Measurements from ENCODE around the gene CCM2.

CCM2 gene

DNA sequence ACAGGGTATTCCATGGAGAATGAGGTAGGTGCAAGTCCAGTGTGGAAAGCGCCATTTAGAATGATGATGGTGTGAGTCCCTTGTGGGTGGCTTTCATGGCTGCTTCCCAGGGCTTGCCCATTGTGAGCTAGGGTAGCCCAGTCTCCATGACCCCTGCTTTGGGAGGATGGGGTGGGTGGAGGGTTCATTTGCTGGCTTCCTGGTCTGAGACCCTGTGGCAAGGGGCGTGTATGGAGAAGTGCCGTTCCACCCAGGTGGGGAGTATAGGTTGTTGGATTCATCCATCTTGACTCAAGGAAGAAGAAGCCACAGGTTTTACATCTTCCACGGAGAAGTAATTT is 27.7 kb downstream of the CCM2 start:
- DNase-seq (ENCODE audit: extremely low spot score), result no peak
- ChIA-PET POLR2A (no interaction called here), CTCF (interaction anchor here (0.7 to 3.0 kb wide), 6 partner anchors 8 to 55 kb away, joined by 3 to 14 read pairs (median 6); no protein-coding TSS in a partner anchor)
- TF ChIP-seq, protein P1, sequence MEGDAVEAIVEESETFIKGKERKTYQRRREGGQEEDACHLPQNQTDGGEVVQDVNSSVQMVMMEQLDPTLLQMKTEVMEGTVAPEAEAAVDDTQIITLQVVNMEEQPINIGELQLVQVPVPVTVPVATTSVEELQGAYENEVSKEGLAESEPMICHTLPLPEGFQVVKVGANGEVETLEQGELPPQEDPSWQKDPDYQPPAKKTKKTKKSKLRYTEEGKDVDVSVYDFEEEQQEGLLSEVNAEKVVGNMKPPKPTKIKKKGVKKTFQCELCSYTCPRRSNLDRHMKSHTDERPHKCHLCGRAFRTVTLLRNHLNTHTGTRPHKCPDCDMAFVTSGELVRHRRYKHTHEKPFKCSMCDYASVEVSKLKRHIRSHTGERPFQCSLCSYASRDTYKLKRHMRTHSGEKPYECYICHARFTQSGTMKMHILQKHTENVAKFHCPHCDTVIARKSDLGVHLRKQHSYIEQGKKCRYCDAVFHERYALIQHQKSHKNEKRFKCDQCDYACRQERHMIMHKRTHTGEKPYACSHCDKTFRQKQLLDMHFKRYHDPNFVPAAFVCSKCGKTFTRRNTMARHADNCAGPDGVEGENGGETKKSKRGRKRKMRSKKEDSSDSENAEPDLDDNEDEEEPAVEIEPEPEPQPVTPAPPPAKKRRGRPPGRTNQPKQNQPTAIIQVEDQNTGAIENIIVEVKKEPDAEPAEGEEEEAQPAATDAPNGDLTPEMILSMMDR (IDR thresholded peaks at IDR 0.05; ENCODE audit: control extremely low read depth, extremely low read depth, low read depth, missing control alignments), result no peak

DNA sequence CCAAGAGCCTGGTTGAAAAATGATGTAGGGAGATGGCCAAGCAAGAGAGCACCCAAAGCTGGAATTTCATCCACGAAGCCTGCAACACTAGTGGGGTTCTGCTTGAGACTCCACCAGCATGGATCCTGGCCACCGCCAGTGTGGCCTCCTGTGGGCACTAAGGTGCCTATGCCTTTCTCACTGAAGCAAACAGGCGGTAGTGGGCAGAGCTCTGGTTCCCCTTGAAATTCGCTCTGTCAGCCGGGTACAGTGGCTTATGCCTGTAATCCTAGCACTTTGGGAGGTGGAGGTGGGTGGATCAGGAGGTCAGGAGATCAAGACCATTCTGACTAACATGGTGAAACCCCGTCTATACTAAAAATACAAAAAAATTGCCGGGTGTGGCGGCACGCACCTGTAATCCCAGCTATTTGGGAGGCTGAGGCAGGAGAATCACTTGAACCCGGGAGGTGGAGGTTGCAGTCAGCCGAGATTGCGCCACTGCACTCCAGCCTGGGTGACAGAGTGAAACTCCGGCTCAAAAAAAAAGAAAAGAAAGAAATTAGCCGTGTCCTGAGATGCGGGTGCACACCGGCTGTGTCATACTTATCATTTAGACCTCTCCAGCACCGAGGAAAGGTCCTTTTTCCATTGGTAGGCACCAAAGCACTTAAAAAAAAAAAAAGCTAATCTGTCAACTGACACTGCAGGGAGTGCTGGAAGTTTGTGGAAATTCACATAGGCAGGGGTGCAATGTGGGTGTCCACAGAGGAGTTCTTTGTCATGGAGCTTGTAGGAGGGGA is 28.3 kb downstream of the CCM2 start:
- no peak for DNase-seq (ENCODE audit: extremely low spot score)
- ChIA-PET CTCF (interaction anchor here (1.1 to 3.0 kb wide), 7 partner anchors 9 to 108 kb away, joined by 3 to 14 read pairs (median 6); no protein-coding TSS in a partner anchor), POLR2A (interaction anchor here (0.6 kb wide), 1 partner anchor 83 kb away, joined by 4 read pairs; the partner anchor contains the start of gene TBRG4)
- TF ChIP-seq, protein P1 (IDR thresholded peaks at IDR 0.05; ENCODE audit: control extremely low read depth, extremely low read depth, low read depth, missing control alignments), result no peak

DNA sequence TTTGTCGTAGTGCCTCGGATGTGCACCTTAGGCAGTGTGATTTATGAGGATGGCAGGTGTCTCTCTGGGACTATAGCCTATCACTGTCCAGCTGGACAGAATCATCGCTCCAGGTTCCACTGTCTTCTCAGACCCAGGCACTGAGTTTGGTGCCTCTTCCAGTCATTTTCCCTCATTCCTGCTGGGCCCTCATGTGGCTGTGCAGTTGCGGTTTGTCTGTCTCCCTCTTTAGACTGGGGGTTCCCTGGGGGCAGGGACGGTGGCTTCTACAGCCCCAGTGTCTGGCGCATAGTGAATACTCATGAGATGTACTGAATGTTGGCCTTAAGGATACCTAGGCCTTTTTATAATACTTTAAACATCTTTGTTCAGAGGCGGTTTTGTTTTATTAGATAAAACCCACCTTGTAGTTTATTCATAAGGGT is 28.9 kb downstream of the CCM2 start:
- DNase-seq (ENCODE audit: extremely low spot score), result no peak
- TF ChIP-seq, protein P1 (IDR thresholded peaks at IDR 0.05; ENCODE audit: control extremely low read depth, extremely low read depth, low read depth, missing control alignments), result no peak
- POLR2A ChIA-PET, result interaction anchor here (0.6 kb wide), 1 partner anchor 82 kb away, joined by 4 read pairs; the partner anchor contains the start of gene TBRG4
- CTCF ChIA-PET, result interaction anchor here (1.0 to 3.0 kb wide), 6 partner anchors 8 to 107 kb away, joined by 3 to 14 read pairs (median 6); no protein-coding TSS in a partner anchor

DNA sequence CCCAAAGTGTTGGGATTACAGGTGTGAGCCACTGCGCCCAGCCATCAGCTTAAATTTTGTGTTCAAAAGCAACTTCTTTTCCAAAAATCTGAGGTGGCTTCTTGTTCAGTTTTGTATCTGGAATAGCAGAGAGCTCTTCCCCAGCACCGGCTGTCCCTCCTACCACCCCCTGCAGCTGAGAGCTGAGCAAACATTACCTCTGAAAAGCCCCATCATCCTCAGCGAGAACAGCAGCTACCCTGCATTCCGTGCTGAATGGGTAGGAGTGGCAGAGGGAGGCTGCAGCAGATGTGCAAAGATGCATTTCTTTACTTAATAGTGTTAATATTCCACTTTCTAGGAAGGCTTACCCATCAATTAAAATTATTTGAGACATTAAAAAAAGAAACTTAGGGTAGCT is 31.8 kb downstream of the CCM2 start:
- no peak for DNase-seq (ENCODE audit: extremely low spot score)
- POLR2A ChIA-PET, result interaction anchor here (0.5 kb wide), 1 partner anchor 232 kb away, joined by 4 read pairs; no protein-coding TSS in a partner anchor

DNA sequence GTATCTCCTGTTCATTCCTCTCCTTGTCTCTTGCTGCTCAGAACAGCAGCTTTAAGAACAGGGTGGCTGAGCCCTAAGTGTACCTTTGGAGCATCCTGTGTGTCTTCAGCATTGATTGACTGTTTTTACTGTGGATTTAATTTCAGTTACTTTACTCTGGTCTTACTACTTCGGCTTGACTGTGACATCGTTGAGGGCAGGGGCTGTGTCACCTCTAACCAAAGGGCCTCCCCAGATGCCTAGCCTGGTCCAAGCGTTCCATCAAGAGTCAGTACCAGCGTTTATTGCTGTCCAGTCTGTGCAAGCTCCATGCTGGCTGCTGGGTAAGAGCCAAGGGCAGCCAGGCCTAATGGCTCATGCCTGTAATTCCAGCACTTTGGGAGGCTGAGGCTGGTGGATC is 32.4 kb downstream of the CCM2 start:
- TF ChIP-seq, protein P1 (IDR thresholded peaks at IDR 0.05; ENCODE audit: control extremely low read depth, extremely low read depth, low read depth, missing control alignments), result no peak
- ChIA-PET POLR2A (no interaction called here), CTCF (interaction anchor here (1.5 to 1.7 kb wide), 3 partner anchors 10 to 185 kb away, joined by 3 to 5 read pairs (median 4); partner anchors contain the start of gene H2AZ2)
- DNase-seq (ENCODE audit: extremely low spot score), result no peak

More for the DNA sequence above, 31.8 kb downstream of the CCM2 start:
- CTCF ChIA-PET, result interaction anchor here (0.6 to 1.6 kb wide), 4 partner anchors 17 to 184 kb away, joined by 3 to 5 read pairs (median 4); partner anchors contain the start of gene H2AZ2
- TF ChIP-seq, protein P1 (IDR thresholded peaks at IDR 0.05; ENCODE audit: control extremely low read depth, extremely low read depth, low read depth, missing control alignments), result no peak

DNA sequence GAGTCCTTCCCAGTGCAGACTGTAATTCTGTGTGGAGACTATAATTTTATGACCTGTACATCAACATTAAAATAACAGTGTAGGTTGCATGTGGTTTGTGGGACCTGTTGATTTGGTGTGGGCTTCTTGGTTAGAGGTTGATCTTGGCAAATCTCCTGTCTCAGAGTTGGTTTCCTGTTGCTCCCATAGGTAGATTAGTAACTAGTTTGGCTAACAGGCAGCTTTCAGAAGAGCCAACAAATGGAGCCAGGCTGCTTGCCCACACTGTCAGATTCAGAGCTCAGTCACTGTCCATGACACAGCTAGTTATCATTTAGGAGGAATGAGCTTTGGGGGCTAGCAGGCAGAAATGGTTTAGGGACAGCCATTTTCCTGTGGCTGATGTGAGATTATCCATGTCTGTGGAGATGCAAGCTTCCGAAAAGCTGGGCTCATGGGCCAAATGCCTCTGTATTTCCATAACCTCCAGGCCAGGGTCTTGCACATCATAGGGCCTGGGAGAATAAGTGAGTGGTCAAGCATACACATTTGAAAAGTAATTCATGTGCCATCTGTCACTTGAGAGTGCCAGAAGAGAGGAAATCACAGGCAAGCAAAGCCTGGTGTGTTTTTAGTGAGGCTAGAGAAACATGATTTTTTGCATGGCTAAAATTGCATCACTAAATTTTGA is 33.4 kb downstream of the CCM2 start:
- no peak for DNase-seq (ENCODE audit: extremely low spot score)
- POLR2A ChIA-PET, result no interaction called here
- TF ChIP-seq, protein P1 (IDR thresholded peaks at IDR 0.05; ENCODE audit: control extremely low read depth, extremely low read depth, low read depth, missing control alignments), result no peak
- CTCF ChIA-PET, result interaction anchor here (1.5 to 1.7 kb wide), 4 partner anchors 11 to 186 kb away, joined by 3 to 5 read pairs (median 4); partner anchors contain the start of gene H2AZ2
